ENCODE data around the gene TBC1D26. TPM values are rescaled to one million over a fixed set of nuclear protein-coding genes. Genes with fewer than 3 reads are reported as not detected.
"Not testable (repeated sequence)": the region's sequence is repeated elsewhere in the genome, so short reads cannot be mapped to it uniquely, and the experiment has no call there.

The TBC1D26 gene
- total RNA-seq, 1 donor from 2014 or later = not detected

DNA sequence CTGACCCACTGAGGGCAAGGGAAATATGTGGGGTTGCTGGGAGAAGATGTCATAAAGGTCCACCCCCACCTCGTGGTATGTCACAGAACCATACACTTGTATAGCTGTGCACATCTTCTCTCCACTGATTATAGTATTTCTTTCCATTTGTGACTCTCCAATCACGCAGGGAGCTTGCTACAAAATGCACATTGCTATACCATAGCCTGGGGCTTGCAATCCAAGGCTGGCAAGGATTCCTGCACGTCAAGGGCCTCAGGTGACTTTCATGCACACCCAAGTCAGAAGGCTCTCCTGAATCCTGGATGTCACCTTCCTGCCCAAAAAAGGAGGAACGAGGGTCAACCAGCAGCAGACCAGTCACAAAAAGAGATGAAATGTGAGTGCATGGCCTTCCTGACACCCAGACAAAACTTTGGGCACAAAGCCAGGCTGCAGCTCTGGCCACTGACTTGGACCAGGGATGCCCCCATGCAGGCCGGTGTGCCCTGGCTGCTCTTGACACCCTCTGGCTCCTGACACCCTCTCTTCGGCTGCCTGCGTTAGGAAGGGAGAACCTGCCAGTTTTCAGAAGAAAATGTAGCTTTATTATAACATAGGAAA is 12.1 kb downstream of the TBC1D26 start:
- no peak for DNase-seq (ENCODE audit: low spot score)

DNA sequence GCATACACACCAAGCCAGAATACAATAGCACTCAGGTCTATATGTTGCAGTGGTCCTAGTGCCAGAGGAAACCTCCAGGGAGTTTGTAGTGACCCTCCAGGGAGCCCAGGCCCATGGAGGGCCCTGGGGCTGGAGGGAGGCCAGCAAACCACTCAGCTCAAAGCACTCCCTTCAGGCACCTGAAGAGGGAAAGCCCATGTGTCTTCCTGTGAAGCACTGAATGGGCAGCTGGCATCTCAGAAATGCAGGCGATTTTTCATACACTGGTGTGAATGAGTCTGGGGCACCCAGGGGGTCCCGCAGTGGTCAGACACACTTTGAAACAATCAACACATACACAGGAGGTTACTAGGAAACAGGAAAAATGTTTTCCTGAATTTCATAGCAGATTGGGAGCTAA is 12.8 kb downstream of the TBC1D26 start:
- DNase-seq (ENCODE audit: low spot score) = no peak

DNA sequence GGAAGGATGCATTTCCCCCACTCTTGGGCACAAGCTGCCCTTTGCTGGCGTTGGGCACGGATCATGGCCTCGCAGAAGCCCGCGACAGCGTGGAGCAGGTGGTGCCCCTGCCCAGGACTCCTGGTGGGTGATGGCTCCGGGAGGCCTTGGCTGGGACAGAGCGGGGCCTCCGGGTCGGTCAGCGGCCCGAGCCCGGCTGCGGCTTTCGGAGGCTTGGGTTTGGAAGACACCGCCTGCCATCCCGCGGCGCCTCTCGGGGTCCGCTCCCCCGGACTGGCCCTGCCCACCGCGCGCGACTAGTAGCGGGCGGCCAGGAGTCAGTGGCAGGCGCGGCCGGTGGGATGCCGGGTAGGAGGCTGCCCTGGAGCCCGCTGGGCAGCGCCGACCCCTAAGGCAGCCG is 17.3 kb downstream of the TBC1D26 start:
- not testable (repeated sequence) for DNase-seq (ENCODE audit: low spot score)

- not testable (repeated sequence) for DNase-seq (ENCODE audit: low spot score)
Observed at GRCh38 chr17:15768865-15769533, 36.9 kb downstream of the TBC1D26 start.

DNA sequence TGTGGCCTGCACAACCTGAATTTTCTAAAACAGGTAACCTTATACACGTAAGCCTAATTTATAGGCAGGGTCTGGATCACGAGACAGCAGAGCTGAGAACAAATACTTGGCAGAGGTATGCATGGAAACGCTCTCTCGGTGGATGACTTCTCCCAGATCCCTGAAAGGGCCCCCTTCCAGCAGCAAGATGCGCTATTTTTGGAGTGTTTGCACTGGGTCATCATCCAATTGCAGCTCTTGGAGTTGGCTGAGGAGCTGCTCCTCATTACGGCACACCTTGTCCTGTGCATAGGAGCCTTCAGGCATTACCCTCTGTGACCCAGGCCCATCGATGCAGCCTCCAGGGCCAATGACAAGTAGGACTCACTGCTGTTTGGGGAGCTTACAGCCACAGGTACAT is 38.6 kb downstream of the TBC1D26 start:
- not testable (repeated sequence) for DNase-seq (ENCODE audit: low spot score)

GRCh38 chr17:15776871-15777270 is 44.8 kb downstream of the TBC1D26 start:
- no peak for DNase-seq (ENCODE audit: low spot score)

- DNase-seq (ENCODE audit: low spot score) = no peak
Observed at GRCh38 chr17:15777297-15777696, 45.2 kb downstream of the TBC1D26 start.

DNA sequence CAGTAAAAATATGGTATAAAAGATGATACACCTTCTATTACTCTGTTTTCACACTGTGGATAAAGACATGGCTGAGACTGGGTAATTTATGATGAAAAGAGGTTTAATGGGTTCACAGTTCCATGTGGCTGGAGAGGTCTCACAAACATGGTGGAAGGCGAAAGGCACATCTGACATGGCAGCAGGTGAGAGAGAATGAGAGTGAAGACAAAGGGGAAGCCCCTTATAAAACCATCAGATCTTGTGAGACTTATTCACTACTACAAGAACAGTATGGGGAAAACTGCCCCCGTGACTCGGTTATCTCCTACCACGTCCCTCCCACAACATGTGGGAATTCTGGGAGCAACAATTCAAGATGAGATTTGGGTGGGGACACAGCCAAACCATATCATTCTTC is 45.6 kb downstream of the TBC1D26 start:
- DNase-seq (ENCODE audit: low spot score) = no peak

DNA sequence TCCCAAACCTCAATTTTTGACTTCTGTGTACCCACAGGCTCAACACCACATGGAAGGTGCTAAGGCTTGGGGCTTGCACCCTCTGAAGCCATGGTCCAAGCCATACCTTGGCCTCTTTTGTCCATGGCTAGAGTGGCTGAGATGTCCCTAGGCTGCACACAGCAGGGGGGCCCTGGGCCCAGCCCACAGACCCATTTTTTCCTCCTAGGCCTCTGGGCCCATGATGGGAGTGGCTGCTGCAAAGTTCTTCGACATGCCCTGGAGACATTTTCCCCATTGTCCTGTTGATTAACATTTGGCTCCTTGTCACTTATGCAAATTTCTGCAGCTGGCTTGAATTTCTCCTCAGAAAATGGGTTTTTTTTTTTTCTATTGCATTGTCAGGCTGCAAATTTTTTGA is 47.0 kb downstream of the TBC1D26 start:
- DNase-seq (ENCODE audit: low spot score) = no peak

GRCh38 chr17:15780188-15780587 is 48.1 kb downstream of the TBC1D26 start:
- DNase-seq (ENCODE audit: low spot score) = no peak

DNA sequence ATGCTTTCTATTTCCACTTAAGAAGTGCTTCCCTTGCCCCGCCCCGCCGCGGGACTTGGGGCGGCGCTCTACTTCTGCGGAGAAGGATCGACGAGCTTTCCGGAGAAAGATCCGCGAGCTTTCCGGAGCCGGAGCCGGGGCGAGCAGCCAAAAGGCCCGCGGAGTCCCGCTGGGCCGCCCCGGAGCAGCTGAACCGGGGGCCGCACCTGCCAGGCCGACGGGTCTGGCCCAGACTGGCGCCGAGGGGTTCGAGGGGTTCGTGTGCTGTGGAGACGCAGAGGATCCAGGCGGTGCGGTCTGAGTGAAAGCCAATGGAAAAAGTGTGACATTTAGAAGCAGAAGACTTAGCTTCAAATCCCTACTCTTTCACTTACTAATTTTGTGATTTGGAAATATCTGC is 50.8 kb downstream of the TBC1D26 start:
- DNase-seq (ENCODE audit: low spot score) = peak; percentile 49

DNA sequence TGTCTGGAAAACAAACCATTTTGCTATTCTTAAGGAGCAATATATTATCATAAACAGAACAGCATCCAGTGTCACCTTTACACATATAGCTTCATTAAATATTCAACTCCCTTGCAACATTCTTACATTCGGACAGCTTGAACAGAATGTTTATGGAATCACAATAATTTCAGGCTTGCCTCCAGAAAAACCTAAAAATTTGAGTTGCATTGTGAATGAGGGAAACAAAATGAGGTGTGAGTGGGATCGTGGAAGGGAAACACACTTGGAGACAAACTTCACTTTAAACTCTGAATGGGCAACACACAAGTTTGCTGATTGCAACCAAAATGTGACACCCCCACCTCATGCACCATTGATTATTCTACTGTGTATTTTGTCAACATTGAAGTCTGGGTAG is 51.4 kb downstream of the TBC1D26 start:
- DNase-seq (ENCODE audit: low spot score) = no peak

- not testable (repeated sequence) for DNase-seq (ENCODE audit: low spot score)
Observed at GRCh38 chr17:15784351-15784750, 52.3 kb downstream of the TBC1D26 start.

DNA sequence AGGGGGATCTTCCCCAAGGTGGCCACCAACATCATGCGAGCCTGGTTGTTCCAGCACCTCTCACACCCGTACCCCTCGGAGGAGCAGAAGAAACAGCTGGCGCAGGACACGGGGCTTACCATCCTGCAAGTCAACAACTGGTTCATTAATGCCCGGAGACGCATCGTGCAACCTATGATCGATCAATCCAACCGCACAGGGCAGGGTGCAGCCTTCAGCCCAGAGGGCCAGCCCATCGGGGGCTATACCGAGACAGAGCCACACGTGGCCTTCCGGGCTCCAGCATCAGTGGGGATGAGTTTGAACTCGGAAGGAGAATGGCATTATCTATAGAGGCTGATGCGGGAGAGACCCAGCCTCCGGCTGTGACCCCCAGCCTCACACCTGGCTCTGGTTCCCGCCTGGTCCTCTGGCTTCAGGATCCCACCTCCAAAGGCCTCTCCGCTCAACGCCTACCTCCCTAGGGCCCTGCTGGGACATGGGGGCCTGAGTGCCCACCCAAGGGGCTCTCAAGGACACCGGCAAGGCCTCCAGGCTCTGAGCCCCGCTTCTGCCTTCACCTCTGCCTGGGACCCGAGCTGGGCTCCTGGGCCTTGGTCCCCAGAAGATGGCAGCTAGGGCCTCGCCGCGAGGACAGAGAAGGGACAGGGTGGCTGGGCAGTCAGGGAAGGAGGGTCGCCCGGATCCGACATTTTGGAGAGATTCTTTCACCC is 55.4 kb downstream of the TBC1D26 start:
- not testable (repeated sequence) for DNase-seq (ENCODE audit: low spot score)

- not testable (repeated sequence) for DNase-seq (ENCODE audit: low spot score)
Observed at GRCh38 chr17:15788365-15788764, 56.3 kb downstream of the TBC1D26 start.

Other genes starting within 250 kb of the TBC1D26 start
- 13.8 TPM for gene TVP23C, start 168.8 kb upstream of the TBC1D26 start, total RNA-seq
- gene FBXW10B, start 112.6 kb upstream of the TBC1D26 start, total RNA-seq = 1.6 TPM
- gene TRIM16, start 48.0 kb upstream of the TBC1D26 start, total RNA-seq = 28.0 TPM
- 23.1 TPM for gene ZNF286A, start 32.5 kb upstream of the TBC1D26 start, total RNA-seq
- 0.72 TPM for gene ADORA2B, start 212.8 kb downstream of the TBC1D26 start, total RNA-seq

Measured in mucosa of gallbladder (tissue), 1 donor.